K562 (cell line): ENCODE results near the gene TLE3. TPM values are rescaled to one million over a fixed set of nuclear protein-coding genes. Genes with fewer than 3 reads are reported as not detected.

Experiments used
- ATAC-seq: fragments of 200-7000 bp; cut with Tn5 transposase; 3 replicates; pipeline ENCODE4 v1.9.1; 2020; ENCODE audit warnings: moderate library complexity
- BruUV-seq: library from RNA; stranded (reverse); fragments of 400-500 nt; replicated peaks from 2 replicates; lab custom pipeline; 2021; lab: Mats Ljungman, UMichigan
- CTCF ChIA-PET: fragments of 300-600 bp; formaldehyde crosslinking; extraction: SDS; loops from one replicate; lab custom pipeline; 2021; ENCODE audit warnings: low intra/inter-chr PET ratio; lab: Yijun Ruan, JAX
- POLR2A ChIA-PET: fragments of 300-600, 350-650 bp; sonication (Branson Sonifier 250); formaldehyde crosslinking; extraction: SDS; loops from one replicate; lab custom pipeline; 2021; ENCODE audit warnings: antibody characterized with exemption, inconsistent platforms; lab: Yijun Ruan, JAX
- DNase-seq, 4 experiments: peaks; one replicate each; pipeline versions ENCODE4 v3.0.0 to v3.0.0-alpha.2; 2011 to 2018; ENCODE audit warnings: low spot score in 3 of 4, mixed read lengths in 3 of 4; ENCODE audit errors: extremely low read depth in 1 of 4
- FAIRE-seq: peaks from 2 replicates; lab custom pipeline; 2011; peaks lifted over from hg19 to GRCh38; lab: Jason Lieb, UNC
- H2AFZ ChIP-seq: 2 replicates; pipeline ENCODE4 v1.6.0; 2011; ENCODE audit warnings: low read depth, low read length, control low read depth, inconsistent platforms
- H3K27ac ChIP-seq: fragments of 200-600 bp; 3 replicates; pipeline ENCODE4 v1.8.0; 2011; ENCODE audit warnings: low read depth, mild to moderate bottlenecking, control low read depth, inconsistent platforms, low read length, moderate library complexity, mixed read lengths; ENCODE audit errors: extremely low read depth
- H3K27me3 ChIP-seq, 2 experiments: fragments of 300-600 bp in 1 of 2; 2 replicates in 1 of 2; 3 replicates in 1 of 2; pipeline versions ENCODE4 v1.6.0 to v1.8.0; 2011; ENCODE audit warnings: inconsistent platforms in 2 of 2, low read length in 2 of 2, mild to moderate bottlenecking in 1 of 2, mixed read lengths in 1 of 2, moderate library complexity in 1 of 2; ENCODE audit not compliant: control insufficient read depth in 2 of 2, insufficient read depth in 2 of 2
- H3K36me3 ChIP-seq: fragments of 300-600 bp; 3 replicates; pipeline ENCODE4 v1.8.0; 2011; ENCODE audit warnings: mild to moderate bottlenecking, low read length, inconsistent platforms; ENCODE audit not compliant: control insufficient read depth, insufficient read depth
- H3K4me1 ChIP-seq, 2 experiments: fragments of 200-600 bp in 1 of 2; replicated peaks in 1 of 2; 2 replicates in 1 of 2; 3 replicates in 1 of 2; pipeline versions ENCODE4 v1.5.1 to v1.8.0; 2011; ENCODE audit warnings: inconsistent platforms in 2 of 2, low read length in 2 of 2, mild to moderate bottlenecking in 1 of 2, mixed read lengths in 1 of 2, moderate library complexity in 1 of 2; ENCODE audit not compliant: control insufficient read depth in 2 of 2, insufficient read depth in 2 of 2
- H3K4me2 ChIP-seq: 2 replicates; pipeline ENCODE4 v1.6.1; 2011; ENCODE audit warnings: low read length, control low read depth, inconsistent platforms, mixed read lengths; ENCODE audit not compliant: insufficient read depth
- H3K4me3 ChIP-seq: fragments of 200-600 bp; sonication (generic), shearing (Covaris generic); 2 replicates; pipeline ENCODE4 v1.5.1; 2016; ENCODE audit warnings: control low read depth, inconsistent platforms
- H3K79me2 ChIP-seq: fragments of 200-600 bp; 3 replicates; pipeline ENCODE4 v1.8.0; 2011; ENCODE audit warnings: low read length, inconsistent platforms; ENCODE audit not compliant: control insufficient read depth, insufficient read depth
- H3K9ac ChIP-seq, 2 experiments: 2 replicates each; pipeline versions ENCODE4 v1.6.0 to v1.6.1; 2011; ENCODE audit warnings: low read depth in 2 of 2, low read length in 2 of 2, control low read depth in 1 of 2, inconsistent platforms in 1 of 2, mild to moderate bottlenecking in 1 of 2, mixed read lengths in 1 of 2; ENCODE audit not compliant: insufficient read depth in 1 of 2
- H3K9me1 ChIP-seq: one replicate; pipeline ENCODE4 v1.6.0; 2011; ENCODE audit warnings: inconsistent platforms, mild to moderate bottlenecking, low read length, moderate library complexity; ENCODE audit not compliant: control insufficient read depth, insufficient read depth
- H3K9me3 ChIP-seq: replicated peaks from 2 replicates; pipeline ENCODE4 v1.5.1; 2011; ENCODE audit warnings: low read depth, low read length, inconsistent platforms; ENCODE audit not compliant: control insufficient read depth, insufficient read depth
- H4K20me1 ChIP-seq: replicated peaks from 2 replicates; pipeline ENCODE4 v1.6.1; 2011; ENCODE audit warnings: low read length, inconsistent platforms, mixed read lengths; ENCODE audit not compliant: control insufficient read depth, insufficient read depth
- CBX5 ChIP-seq: IDR thresholded peaks from 2 replicates; pipeline ENCODE4 v1.6.1; 2014; ENCODE audit warnings: low read depth, borderline replicate concordance
- CCAR2 ChIP-seq: fragments of 200-400 bp; formaldehyde crosslinking; IDR thresholded peaks from 2 replicates; pipeline ENCODE4 v1.6.1; 2017; ENCODE audit warnings: mild to moderate bottlenecking, low read depth, low read length
- ERF ChIP-seq: fragments of 450-650 bp; formaldehyde crosslinking; IDR thresholded peaks from 2 replicates; pipeline ENCODE4 v1.4.0; 2020; ENCODE audit warnings: mild to moderate bottlenecking, mixed read lengths
- HMGN3 ChIP-seq: IDR thresholded peaks from 2 replicates; pipeline ENCODE4 v1.6.1; 2011; ENCODE audit warnings: borderline replicate concordance, low read depth, mild to moderate bottlenecking, mixed read lengths, low read length; ENCODE audit not compliant: insufficient read length; ENCODE audit errors: extremely low read depth
- L3MBTL2 ChIP-seq: fragments of 450-650 bp; IDR thresholded peaks from 2 replicates; pipeline ENCODE4 v1.6.1; 2016; ENCODE audit warnings: mild to moderate bottlenecking, moderate library complexity
- MECOM ChIP-seq: fragments of 250-450 bp; sonication (Bioruptor Pico); IDR thresholded peaks from 2 replicates; pipeline ENCODE4 v1.8.0; 2022; ENCODE audit warnings: inconsistent platforms
- NR0B1 ChIP-seq: fragments of 450-650 bp; IDR thresholded peaks from one replicate; pipeline ENCODE4 v1.6.1; 2018; ENCODE audit warnings: mild to moderate bottlenecking, moderate library complexity; ENCODE audit not compliant: partially characterized antibody
- NR4A1 ChIP-seq, 2 experiments: fragments of 250-450 bp in 1 of 2; fragments of 450-650 bp in 1 of 2; sonication (Bioruptor Pico) in 1 of 2; IDR thresholded peaks; 2 replicates each; pipeline versions ENCODE4 v1.4.0 to v1.6.1; 2016 to 2020; ENCODE audit warnings: mild to moderate bottlenecking in 2 of 2, missing compliant biosample characterization in 1 of 2, missing genetic modification characterization in 1 of 2, moderate library complexity in 1 of 2
- OTX1 ChIP-seq: fragments of 450-650 bp; formaldehyde crosslinking; IDR thresholded peaks from 2 replicates; pipeline ENCODE4 v1.4.0; 2022; ENCODE audit warnings: mild to moderate bottlenecking
- PREB ChIP-seq: sonication (generic); formaldehyde crosslinking; IDR thresholded peaks from 2 replicates; pipeline ENCODE4 v1.8.1; 2023; ENCODE audit warnings: mild to moderate bottlenecking, missing genetic modification reagents
- TEAD2 ChIP-seq: fragments of 450-650 bp; IDR thresholded peaks from 2 replicates; pipeline ENCODE4 v1.6.1; 2016; ENCODE audit warnings: missing genetic modification characterization, control low read depth, missing compliant biosample characterization
- ZNF3 ChIP-seq: fragments of 250-450 bp; sonication (Bioruptor Pico); IDR thresholded peaks from 2 replicates; pipeline ENCODE4 v1.5.0; 2021; ENCODE audit warnings: mild to moderate bottlenecking, moderate library complexity
- WGBS: fragments of 100-300 bp; shearing (Covaris generic); methylation state at CpG from one replicate; pipeline ENCODE4 v1.1.6; 2016; ENCODE audit warnings: low coverage, mixed read lengths; ENCODE audit not compliant: insufficient coverage; ENCODE audit errors: missing lambda C conversion rate; 5-methylcytosine and 5-hydroxymethylcytosine counted together
- in situ Hi-C: fragments of 300-500 bp; cut with MboI; formaldehyde crosslinking; loops from 4 replicates; pipeline ENCODE4 v1.15.0; 2018; ENCODE audit warnings: inconsistent platforms, mixed read lengths
- intact Hi-C: fragments of 100-400 bp; cut with micrococcal nuclease; formaldehyde crosslinking; loops from 2 replicates; pipeline ENCODE4 v1.14.2; 2022
- polyA plus RNA-seq, 8 experiments: library from polyadenylated mRNA; depleted of rRNA in 4 of 8; stranded (reverse) in 5 of 8; unstranded in 3 of 8; fragments of >200 nt; fragmentation: Nextera tagmentation in 2 of 8; fragmentation: Illumina TruSeq in 1 of 8; extraction: Ambion mirVana in 2 of 8; extraction: Trizol in 1 of 8; gene quantifications; 2 replicates each; pipeline versions ENCODE4 v1.2.1 to v1.2.3, GENCODE V29; 2011 to 2014; ENCODE audit warnings: inconsistent platforms in 1 of 8, missing spikeins in 1 of 8
- total RNA-seq, 7 experiments: library from RNA; depleted of rRNA in 6 of 7; stranded (reverse); fragments of >200 nt in 6 of 7; fragmentation: Illumina TruSeq in 2 of 7; extraction: Trizol in 2 of 7; gene quantifications; 2 replicates each; pipeline versions ENCODE4 v1.2.1 to v1.2.3, GENCODE V29; 2011 to 2021; ENCODE audit warnings: low replicate concordance in 1 of 7
- TF ChIP-seq, protein P1 (sequence below): fragments of 250-450 bp; sonication (Bioruptor Pico); IDR thresholded peaks from 2 replicates; pipeline ENCODE4 v1.4.0; 2020; ENCODE audit warnings: borderline replicate concordance
- TF ChIP-seq, protein P2 (sequence below): fragments of 250-450 bp; sonication (Bioruptor Pico); IDR thresholded peaks from 2 replicates; pipeline ENCODE4 v1.8.0; 2021; ENCODE audit warnings: moderate library complexity, mild to moderate bottlenecking, inconsistent platforms
- TF ChIP-seq, protein P3 (sequence below): IDR thresholded peaks from 2 replicates; pipeline ENCODE4 v1.6.1; 2012; ENCODE audit warnings: low read depth, low read length, improper control_type of control experiment, borderline replicate concordance

TLE3 gene
- total and polyA plus RNA-seq, 9 of the 15 experiments (the other 6 are each of a cell fraction or from before 2014, with no cell fraction given), result 1.5 to 84.2 (median 14.1) TPM

GRCh38 chr15:70080347-70080746, 17.4 kb downstream of the TLE3 start:
- ChIA-PET CTCF (no interaction called here), POLR2A (interaction anchor here (1.1 to 2.2 kb wide), 4 partner anchors 12 to 96 kb away, joined by 3 to 11 read pairs (median 7); no protein-coding TSS in a partner anchor)
- no peaks in the 10 kb centered on the region for H3K27me3 ChIP-seq
- intact Hi-C loops (no loop called here), in situ Hi-C loops (no loop called here)
- H3K9ac ChIP-seq, result no peak overlapping the region
- peaks cover 3 to 4% of the 10 kb centered on the region in 2 experiments; a peak in 3 of 5 replicates for H3K4me1 ChIP-seq
- H3K4me2 ChIP-seq, result no peak overlapping the region
- H2AFZ ChIP-seq, result no peak overlapping the region
- BruUV-seq, result no TSS peak
- 79% methylated on average over 6 of the region's 6 CpGs for WGBS
- no peak overlapping the region for H3K27ac ChIP-seq
- no peak overlapping the region for H3K4me3 ChIP-seq
- peaks cover 53% of the 10 kb centered on the region for H3K79me2 ChIP-seq
- no peaks in the 10 kb centered on the region for H3K9me3 ChIP-seq
- H4K20me1 ChIP-seq, result peaks cover 11% of the 10 kb centered on the region
- H3K36me3 ChIP-seq, result peaks cover 97% of the 10 kb centered on the region; the same call in 2 of the 3 replicates
- TF ChIP-seq OTX1 (CRISPR knock-in tag), result no peak
- TF ChIP-seq NR4A1 (CRISPR knock-in tag; IDR thresholded peaks at IDR 0.05), result no peak
- TF ChIP-seq NR4A1 (tag; IDR thresholded peaks at IDR 0.05), result no peak
- no peak for TF ChIP-seq MECOM (CRISPR knock-in tag)
- TF ChIP-seq CCAR2, result no peak
- TF ChIP-seq, protein P1, sequence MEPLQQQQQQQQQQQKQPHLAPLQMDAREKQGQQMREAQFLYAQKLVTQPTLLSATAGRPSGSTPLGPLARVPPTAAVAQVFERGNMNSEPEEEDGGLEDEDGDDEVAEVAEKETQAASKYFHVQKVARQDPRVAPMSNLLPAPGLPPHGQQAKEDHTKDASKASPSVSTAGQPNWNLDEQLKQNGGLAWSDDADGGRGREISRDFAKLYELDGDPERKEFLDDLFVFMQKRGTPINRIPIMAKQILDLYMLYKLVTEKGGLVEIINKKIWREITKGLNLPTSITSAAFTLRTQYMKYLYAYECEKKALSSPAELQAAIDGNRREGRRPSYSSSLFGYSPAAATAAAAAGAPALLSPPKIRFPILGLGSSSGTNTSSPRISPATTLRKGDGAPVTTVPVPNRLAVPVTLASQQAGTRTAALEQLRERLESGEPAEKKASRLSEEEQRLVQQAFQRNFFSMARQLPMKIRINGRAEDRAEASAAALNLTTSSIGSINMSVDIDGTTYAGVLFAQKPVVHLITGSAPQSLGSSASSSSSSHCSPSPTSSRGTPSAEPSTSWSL (CRISPR knock-in tag), result no peak
- no peak for TF ChIP-seq PREB
- TF ChIP-seq ZNF3 (CRISPR knock-in tag), result no peak
- no peak for TF ChIP-seq HMGN3
- TF ChIP-seq TEAD2 (tag), result no peak
- TF ChIP-seq CBX5, result no peak
- TF ChIP-seq, protein P2, sequence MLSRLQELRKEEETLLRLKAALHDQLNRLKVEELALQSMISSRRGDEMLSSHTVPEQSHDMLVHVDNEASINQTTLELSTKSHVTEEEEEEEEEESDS (CRISPR knock-in tag), result no peak
- no peak for TF ChIP-seq NR0B1
- TF ChIP-seq L3MBTL2, result no peak
- TF ChIP-seq ERF (CRISPR knock-in tag), result no peak
- TF ChIP-seq, protein P3, sequence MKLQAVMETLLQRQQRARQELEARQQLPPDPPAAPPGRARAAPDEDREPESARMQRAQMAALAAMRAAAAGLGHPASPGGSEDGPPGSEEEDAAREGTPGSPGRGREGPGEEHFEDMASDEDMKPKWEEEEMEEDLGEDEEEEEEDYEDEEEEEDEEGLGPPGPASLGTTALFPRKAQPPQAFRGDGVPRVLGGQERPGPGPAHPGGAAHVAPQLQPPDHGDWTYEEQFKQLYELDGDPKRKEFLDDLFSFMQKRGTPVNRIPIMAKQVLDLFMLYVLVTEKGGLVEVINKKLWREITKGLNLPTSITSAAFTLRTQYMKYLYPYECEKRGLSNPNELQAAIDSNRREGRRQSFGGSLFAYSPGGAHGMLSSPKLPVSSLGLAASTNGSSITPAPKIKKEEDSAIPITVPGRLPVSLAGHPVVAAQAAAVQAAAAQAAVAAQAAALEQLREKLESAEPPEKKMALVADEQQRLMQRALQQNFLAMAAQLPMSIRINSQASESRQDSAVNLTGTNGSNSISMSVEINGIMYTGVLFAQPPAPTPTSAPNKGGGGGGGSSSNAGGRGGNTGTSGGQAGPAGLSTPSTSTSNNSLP, result no peak
- ATAC-seq (no peak), DNase-seq (no peak), FAIRE-seq (peak; percentile 11)
- peaks cover 3% of the 10 kb centered on the region for H3K9me1 ChIP-seq
